Activated CD4-positive, alpha-beta T cell treated with anti-CD3 and anti-CD28 coated beads, Interleukin-2, amount 50 U/mL, for 48 hours (primary cell): ENCODE data around the gene ULK4.
"Not testable (repeated sequence)": the region's sequence is repeated elsewhere in the genome, so short reads cannot be mapped to it uniquely, and the experiment has no call there.

ENCODE experiments used
- DNase-seq, 2 experiments: peaks; one replicate each; pipeline ENCODE4 v3.0.0-alpha.2; 2020

Gene ULK4

GRCh38 chr3:41290306-41290705 lies 671.6 kb downstream of the ULK4 start:
- no peak for DNase-seq

- no peak for DNase-seq
Measured at GRCh38 chr3:41288785-41289184, 673.1 kb downstream of the ULK4 start.

- DNase-seq, result no peak
Measured at GRCh38 chr3:41286305-41286704, 675.6 kb downstream of the ULK4 start.

GRCh38 chr3:41284934-41285333 lies 677.0 kb downstream of the ULK4 start:
- DNase-seq, result not testable (repeated sequence)

GRCh38 chr3:41277790-41278465 lies 684.0 kb downstream of the ULK4 start:
- no peak for DNase-seq

GRCh38 chr3:41276191-41276590 lies 685.7 kb downstream of the ULK4 start:
- no peak for DNase-seq

- DNase-seq, result no peak
Measured at GRCh38 chr3:41274944-41275668, 686.8 kb downstream of the ULK4 start.

- DNase-seq, result no peak
Measured at GRCh38 chr3:41272667-41273066, 689.2 kb downstream of the ULK4 start.

GRCh38 chr3:41267975-41268640 lies 693.8 kb downstream of the ULK4 start:
- DNase-seq, result no peak

GRCh38 chr3:41265823-41266273 lies 696.1 kb downstream of the ULK4 start:
- no peak for DNase-seq

- no peak for DNase-seq
Measured at GRCh38 chr3:41265011-41265545, 696.8 kb downstream of the ULK4 start.

- no peak for DNase-seq
Measured at GRCh38 chr3:41260063-41260450, 701.8 kb downstream of the ULK4 start.

GRCh38 chr3:41259449-41260062 lies 702.3 kb downstream of the ULK4 start:
- no peak for DNase-seq

GRCh38 chr3:41258239-41258800 lies 703.6 kb downstream of the ULK4 start:
- no peak for DNase-seq

GRCh38 chr3:41251593-41251992 lies 710.3 kb downstream of the ULK4 start:
- DNase-seq, result no peak

GRCh38 chr3:41250825-41251224 lies 711.1 kb downstream of the ULK4 start:
- no peak for DNase-seq

- DNase-seq, result no peak
Measured at GRCh38 chr3:41249318-41249717, 712.6 kb downstream of the ULK4 start.

- DNase-seq, result no peak
Measured at GRCh38 chr3:41248525-41248924, 713.4 kb downstream of the ULK4 start.

- no peak for DNase-seq
Measured at GRCh38 chr3:41247055-41248004, 714.6 kb downstream of the ULK4 start.

GRCh38 chr3:41244620-41245336 lies 717.1 kb downstream of the ULK4 start:
- no peak for DNase-seq

- DNase-seq, result no peak
Measured at GRCh38 chr3:41243183-41243582, 718.7 kb downstream of the ULK4 start.
